ENCODE measurements around the gene AGMO. TPM values are rescaled to one million over a fixed set of nuclear protein-coding genes. Genes with fewer than 3 reads are reported as not detected.

The AGMO gene
- total and polyA plus RNA-seq, 10 of the 15 experiments (the other 5 are each of a cell fraction or from before 2014, with no cell fraction given), result 0.11 to 0.29 TPM; not detected in 8

DNA sequence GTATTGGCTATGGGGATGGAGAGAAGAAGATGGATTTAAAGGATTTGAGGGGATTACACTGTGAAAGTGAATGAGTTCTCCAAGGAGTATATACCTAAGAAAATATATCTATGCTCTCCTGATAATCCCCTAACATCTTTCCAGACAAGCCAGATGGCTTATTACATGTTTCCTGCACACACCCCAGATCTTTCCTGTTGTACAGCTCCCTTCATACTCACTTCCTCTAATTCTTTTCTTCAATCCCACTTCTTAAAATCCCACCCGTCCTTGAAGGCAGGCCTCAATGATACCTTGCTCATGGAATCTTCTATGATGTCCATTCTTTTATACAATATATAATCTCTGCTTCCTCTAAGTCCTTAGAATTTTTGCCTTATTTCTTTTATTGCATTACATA is 342.1 kb downstream of the AGMO start (continued):
- TF ChIP-seq RUNX3 (IDR thresholded peaks at IDR 0.05; ENCODE audit: low read length), result no peak
- TF ChIP-seq IKZF1 (conservative IDR thresholded peaks at IDR 0.05), result no peak
- no peak for TF ChIP-seq CREM (IDR thresholded peaks at IDR 0.05; ENCODE audit: low read depth)
- TF ChIP-seq MYB (IDR thresholded peaks at IDR 0.05; ENCODE audit: borderline replicate concordance, low read depth, low read length), result no peak
- no peak for TF ChIP-seq ETV6 (conservative IDR thresholded peaks at IDR 0.05 in 1 of 2, IDR thresholded peaks at IDR 0.05 in 1 of 2; ENCODE audit: borderline replicate concordance in 1 of 2, low read depth in 1 of 2)
- no peak for TF ChIP-seq CHD1 (IDR thresholded peaks at IDR 0.05; ENCODE audit: low read depth, low read length)

DNA sequence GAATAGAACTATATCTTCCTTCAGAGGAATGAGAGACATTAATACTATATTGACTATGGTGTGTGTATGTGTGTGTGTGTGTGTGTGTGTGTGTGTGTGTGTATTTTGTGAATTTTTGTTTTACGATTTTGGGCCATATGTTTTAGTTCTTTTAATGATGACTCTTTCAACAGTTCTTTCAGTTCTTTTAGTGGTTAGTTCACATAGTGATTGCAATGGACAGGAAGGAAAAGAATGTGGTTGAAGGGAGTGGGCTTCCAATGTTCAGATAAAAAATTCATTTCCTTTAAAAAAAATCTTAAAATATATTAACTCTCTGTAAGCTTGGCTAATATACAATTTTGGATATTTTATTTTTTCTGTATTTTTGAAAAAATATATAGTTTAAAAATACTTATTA is 343.6 kb downstream of the AGMO start:
- no peaks in the 10 kb centered on the region for H4K20me1 ChIP-seq (ENCODE audit: control insufficient read depth, insufficient read depth)
- ChIA-PET CTCF (no interaction called here), RAD21 (ENCODE audit: unreplicated experiment) (no interaction called here), POLR2A (no interaction called here), SMC1A (ENCODE audit: uncharacterized antibody, unreplicated experiment) (no interaction called here)
- BruUV-seq (replicated peaks), result no TSS peak
- H3K27me3 ChIP-seq (replicated peaks in 1 of 2; ENCODE audit: control insufficient read depth in 2 of 2, insufficient read depth in 2 of 2, low read length in 1 of 2), result no peaks in the 10 kb centered on the region
- in situ Hi-C loops (cut with MboI), result no loop called here
- FAIRE-seq, result no peak
- no peak overlapping the region for H2AFZ ChIP-seq (ENCODE audit: control insufficient read depth, low read depth, low read length)
- DNase-seq (ENCODE audit: low read depth, low spot score), result no peak
- no peak overlapping the region for H3K4me2 ChIP-seq (ENCODE audit: control insufficient read depth, insufficient read depth)
- 0% methylated on average over 1 of the region's 1 CpG for WGBS (ENCODE audit: insufficient coverage, insufficient replicate concordance, low lambda C conversion rate, missing lambda C conversion rate)
- no peak overlapping the region for H3K27ac ChIP-seq (ENCODE audit: control insufficient read depth, insufficient read depth)
- no peak overlapping the region for H3K9ac ChIP-seq (ENCODE audit: control insufficient read depth, insufficient read depth, low read length)
- H3K4me1 ChIP-seq (ENCODE audit: control insufficient read depth, insufficient read depth, low read length), result no peaks in the 10 kb centered on the region
- H3K9me3 ChIP-seq (replicated peaks; ENCODE audit: control insufficient read depth, insufficient read depth, low read length), result no peaks in the 10 kb centered on the region
- intact Hi-C loops (cut with micrococcal nuclease; ENCODE audit: unreplicated experiment), result no loop called here
- no peak for ATAC-seq
- H3K79me2 ChIP-seq (ENCODE audit: control insufficient read depth, insufficient read depth, low read length), result no peaks in the 10 kb centered on the region
- H3K4me3 ChIP-seq, result no peak overlapping the region
- no peaks in the 10 kb centered on the region for H3K36me3 ChIP-seq (ENCODE audit: control insufficient read depth in 2 of 2, insufficient read depth in 2 of 2, low read length in 1 of 2)
- TF ChIP-seq SMARCA5 (IDR thresholded peaks at IDR 0.05), result no peak
- no peak for TF ChIP-seq SREBF1 (IDR thresholded peaks at IDR 0.05; ENCODE audit: low read length)
- no peak for TF ChIP-seq SMAD1 (IDR thresholded peaks at IDR 0.05; ENCODE audit: low read depth, partially characterized antibody)
- TF ChIP-seq NFXL1 (IDR thresholded peaks at IDR 0.05; ENCODE audit: borderline replicate concordance), result no peak
- TF ChIP-seq SPI1 (IDR thresholded peaks at IDR 0.05; ENCODE audit: borderline replicate concordance, insufficient read depth, low read depth, low read length), result no peak
- TF ChIP-seq, protein P1, sequence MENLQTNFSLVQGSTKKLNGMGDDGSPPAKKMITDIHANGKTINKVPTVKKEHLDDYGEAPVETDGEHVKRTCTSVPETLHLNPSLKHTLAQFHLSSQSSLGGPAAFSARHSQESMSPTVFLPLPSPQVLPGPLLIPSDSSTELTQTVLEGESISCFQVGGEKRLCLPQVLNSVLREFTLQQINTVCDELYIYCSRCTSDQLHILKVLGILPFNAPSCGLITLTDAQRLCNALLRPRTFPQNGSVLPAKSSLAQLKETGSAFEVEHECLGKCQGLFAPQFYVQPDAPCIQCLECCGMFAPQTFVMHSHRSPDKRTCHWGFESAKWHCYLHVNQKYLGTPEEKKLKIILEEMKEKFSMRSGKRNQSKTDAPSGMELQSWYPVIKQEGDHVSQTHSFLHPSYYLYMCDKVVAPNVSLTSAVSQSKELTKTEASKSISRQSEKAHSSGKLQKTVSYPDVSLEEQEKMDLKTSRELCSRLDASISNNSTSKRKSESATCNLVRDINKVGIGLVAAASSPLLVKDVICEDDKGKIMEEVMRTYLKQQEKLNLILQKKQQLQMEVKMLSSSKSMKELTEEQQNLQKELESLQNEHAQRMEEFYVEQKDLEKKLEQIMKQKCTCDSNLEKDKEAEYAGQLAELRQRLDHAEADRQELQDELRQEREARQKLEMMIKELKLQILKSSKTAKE (IDR thresholded peaks at IDR 0.05; ENCODE audit: low read depth, poor library complexity, severe bottlenecking), result no peak
- TF ChIP-seq, protein P2, sequence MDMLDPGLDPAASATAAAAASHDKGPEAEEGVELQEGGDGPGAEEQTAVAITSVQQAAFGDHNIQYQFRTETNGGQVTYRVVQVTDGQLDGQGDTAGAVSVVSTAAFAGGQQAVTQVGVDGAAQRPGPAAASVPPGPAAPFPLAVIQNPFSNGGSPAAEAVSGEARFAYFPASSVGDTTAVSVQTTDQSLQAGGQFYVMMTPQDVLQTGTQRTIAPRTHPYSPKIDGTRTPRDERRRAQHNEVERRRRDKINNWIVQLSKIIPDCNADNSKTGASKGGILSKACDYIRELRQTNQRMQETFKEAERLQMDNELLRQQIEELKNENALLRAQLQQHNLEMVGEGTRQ (IDR thresholded peaks at IDR 0.05; ENCODE audit: borderline replicate concordance, low read depth, low read length), result no peak
- TF ChIP-seq, protein P3, sequence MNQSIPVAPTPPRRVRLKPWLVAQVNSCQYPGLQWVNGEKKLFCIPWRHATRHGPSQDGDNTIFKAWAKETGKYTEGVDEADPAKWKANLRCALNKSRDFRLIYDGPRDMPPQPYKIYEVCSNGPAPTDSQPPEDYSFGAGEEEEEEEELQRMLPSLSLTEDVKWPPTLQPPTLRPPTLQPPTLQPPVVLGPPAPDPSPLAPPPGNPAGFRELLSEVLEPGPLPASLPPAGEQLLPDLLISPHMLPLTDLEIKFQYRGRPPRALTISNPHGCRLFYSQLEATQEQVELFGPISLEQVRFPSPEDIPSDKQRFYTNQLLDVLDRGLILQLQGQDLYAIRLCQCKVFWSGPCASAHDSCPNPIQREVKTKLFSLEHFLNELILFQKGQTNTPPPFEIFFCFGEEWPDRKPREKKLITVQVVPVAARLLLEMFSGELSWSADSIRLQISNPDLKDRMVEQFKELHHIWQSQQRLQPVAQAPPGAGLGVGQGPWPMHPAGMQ (IDR thresholded peaks at IDR 0.05; ENCODE audit: borderline replicate concordance), result no peak
- TF ChIP-seq, protein P4, sequence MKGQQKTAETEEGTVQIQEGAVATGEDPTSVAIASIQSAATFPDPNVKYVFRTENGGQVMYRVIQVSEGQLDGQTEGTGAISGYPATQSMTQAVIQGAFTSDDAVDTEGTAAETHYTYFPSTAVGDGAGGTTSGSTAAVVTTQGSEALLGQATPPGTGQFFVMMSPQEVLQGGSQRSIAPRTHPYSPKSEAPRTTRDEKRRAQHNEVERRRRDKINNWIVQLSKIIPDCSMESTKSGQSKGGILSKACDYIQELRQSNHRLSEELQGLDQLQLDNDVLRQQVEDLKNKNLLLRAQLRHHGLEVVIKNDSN (IDR thresholded peaks at IDR 0.05; ENCODE audit: borderline replicate concordance, extremely low read length, insufficient read depth, low read depth, low read length), result no peak
- TF ChIP-seq ZNF274 (IDR thresholded peaks at IDR 0.05; ENCODE audit: insufficient read depth, insufficient read length), result no peak
- no peak for TF ChIP-seq RBBP5 (conservative IDR thresholded peaks at IDR 0.05)

Data from GM12878 (cell line).